ENCODE data around the gene MFSD12. TPM values are rescaled to one million over a fixed set of nuclear protein-coding genes. Genes with fewer than 3 reads are reported as not detected.

MFSD12 gene
- total and polyA plus RNA-seq, 2 donors (not counting 3 experiments of a cell fraction or from before 2014, with no cell fraction given): 51.7 to 78.9 TPM

DNA sequence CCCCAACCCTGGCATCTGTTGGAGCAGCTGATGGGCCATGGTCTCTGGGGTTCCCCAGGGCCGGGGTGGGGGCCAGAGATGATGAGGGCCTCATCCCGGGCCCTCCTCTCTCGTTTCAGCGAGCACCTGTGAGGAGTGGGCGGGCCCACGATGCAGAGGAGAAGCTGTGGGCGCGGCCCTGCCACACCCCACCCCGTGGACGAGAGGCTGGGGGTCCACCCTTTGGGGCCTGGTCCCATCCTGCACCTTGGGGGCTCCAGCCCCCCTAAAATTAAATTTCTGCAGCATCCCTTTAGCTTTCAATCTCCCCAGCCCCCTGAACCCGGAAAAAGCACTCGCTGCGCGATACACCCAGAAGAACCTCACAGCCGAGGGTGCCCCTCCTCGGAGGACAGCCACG is 21.0 kb upstream of the MFSD12 start:
- FAIRE-seq: no peak
- ChIA-PET POLR2A (no interaction called here), CTCF (interaction anchor here (1.0 to 1.1 kb wide), 2 partner anchors 13 to 29 kb away, joined by 3 read pairs; no protein-coding TSS in a partner anchor)
- H3K27me3 ChIP-seq (ENCODE audit: control insufficient read depth in 2 of 2, insufficient read depth in 2 of 2, low read length in 2 of 2): no peaks in the 10 kb centered on the region
- dilution Hi-C loops (cut with MboI; ENCODE audit: extremely low pct_ligation_motif_present, low sequenced_read_pairs): no loop called here
- DNase-seq (ENCODE audit: low read depth, low spot score): no peak
- H3K4me3 ChIP-seq (replicated peaks in 1 of 3; ENCODE audit: insufficient read depth in 1 of 3, low read depth in 1 of 3, low read length in 3 of 3): no peak overlapping the region
- H4K20me1 ChIP-seq (replicated peaks; ENCODE audit: control insufficient read depth, extremely low read depth, insufficient read depth, low read length): no peaks in the 10 kb centered on the region
- H3K9ac ChIP-seq (replicated peaks; ENCODE audit: extremely low read depth, insufficient read depth, low read length): no peak overlapping the region
- H3K9me3 ChIP-seq (replicated peaks; ENCODE audit: control insufficient read depth, insufficient read depth, low read length): no peaks in the 10 kb centered on the region
- no peak for TF ChIP-seq JUN (IDR thresholded peaks at IDR 0.05; ENCODE audit: borderline replicate concordance, insufficient read depth, insufficient read length, low read depth)
- TF ChIP-seq GATA2 (IDR thresholded peaks at IDR 0.05; ENCODE audit: insufficient read depth, insufficient read length, low read depth, low read length): no peak
- TF ChIP-seq EZH2 (IDR thresholded peaks at IDR 0.05; ENCODE audit: borderline replicate concordance, low read depth, low read length, severe bottlenecking): no peak
- no peak for TF ChIP-seq POLR2AphosphoS5 (IDR thresholded peaks at IDR 0.05; ENCODE audit: insufficient read depth, low read depth, low read length)
- no peak for TF ChIP-seq FOS (IDR thresholded peaks at IDR 0.05; ENCODE audit: borderline replicate concordance, insufficient read depth, low read length)
- TF ChIP-seq MAX (IDR thresholded peaks at IDR 0.05; ENCODE audit: insufficient read depth, insufficient read length): no peak
- intact Hi-C loops (cut with micrococcal nuclease): no loop called here
- H2AFZ ChIP-seq (ENCODE audit: low read depth, low read length): no peak overlapping the region
- no peaks in the 10 kb centered on the region for H3K9me1 ChIP-seq (replicated peaks; ENCODE audit: control insufficient read depth, extremely low read depth, insufficient read depth, low read length)
- peaks cover 16% of the 10 kb centered on the region for H3K4me1 ChIP-seq (ENCODE audit: control insufficient read depth, extremely low read depth, insufficient read depth, low read length)
- H3K36me3 ChIP-seq (ENCODE audit: control insufficient read depth in 2 of 2, extremely low read depth in 1 of 2, insufficient read depth in 2 of 2, low read length in 2 of 2): peaks cover 0 to 3% of the 10 kb centered on the region in 2 experiments
- BruUV-seq (replicated peaks): no TSS peak
- H3K79me2 ChIP-seq (ENCODE audit: control insufficient read depth, insufficient read depth, low read length): peaks cover under 1% of the 10 kb centered on the region
- no peak overlapping the region for H3K27ac ChIP-seq (ENCODE audit: insufficient read depth, low read depth, low read length)
- no peak overlapping the region for H3K4me2 ChIP-seq (ENCODE audit: insufficient read depth, low read length)

- ChIA-PET CTCF (interaction anchor here (0.9 to 1.4 kb wide), 5 partner anchors 8 to 44 kb away, joined by 3 to 9 read pairs (median 3); partner anchors contain the start of gene GIPC3), POLR2A (no interaction called here)
- H3K79me2 ChIP-seq (ENCODE audit: control insufficient read depth, insufficient read depth, low read length): peaks cover 2% of the 10 kb centered on the region
- H3K4me3 ChIP-seq (replicated peaks in 1 of 3; ENCODE audit: insufficient read depth in 1 of 3, low read depth in 1 of 3, low read length in 3 of 3): no peak overlapping the region
- BruUV-seq (replicated peaks): no TSS peak
- no peaks in the 10 kb centered on the region for H3K27me3 ChIP-seq (ENCODE audit: control insufficient read depth in 2 of 2, insufficient read depth in 2 of 2, low read length in 2 of 2)
- intact Hi-C loops (cut with micrococcal nuclease) (no loop called here), dilution Hi-C loops (cut with MboI; ENCODE audit: extremely low pct_ligation_motif_present, low sequenced_read_pairs) (no loop called here)
- no peaks in the 10 kb centered on the region for H3K9me1 ChIP-seq (replicated peaks; ENCODE audit: control insufficient read depth, extremely low read depth, insufficient read depth, low read length)
- H3K9ac ChIP-seq (replicated peaks; ENCODE audit: extremely low read depth, insufficient read depth, low read length): no peak overlapping the region
- no peak for TF ChIP-seq FOS (IDR thresholded peaks at IDR 0.05; ENCODE audit: borderline replicate concordance, insufficient read depth, low read length)
- TF ChIP-seq JUN (IDR thresholded peaks at IDR 0.05; ENCODE audit: borderline replicate concordance, insufficient read depth, insufficient read length, low read depth): no peak
- TF ChIP-seq POLR2AphosphoS5 (IDR thresholded peaks at IDR 0.05; ENCODE audit: insufficient read depth, low read depth, low read length): no peak
- H3K9me3 ChIP-seq (replicated peaks; ENCODE audit: control insufficient read depth, insufficient read depth, low read length): no peaks in the 10 kb centered on the region
- peaks cover 16% of the 10 kb centered on the region for H3K4me1 ChIP-seq (ENCODE audit: control insufficient read depth, extremely low read depth, insufficient read depth, low read length)
- peaks cover 0 to 3% of the 10 kb centered on the region in 2 experiments for H3K36me3 ChIP-seq (ENCODE audit: control insufficient read depth in 2 of 2, extremely low read depth in 1 of 2, insufficient read depth in 2 of 2, low read length in 2 of 2)
- H2AFZ ChIP-seq (ENCODE audit: low read depth, low read length): no peak overlapping the region
- H3K4me2 ChIP-seq (ENCODE audit: insufficient read depth, low read length): no peak overlapping the region
- DNase-seq (ENCODE audit: low read depth, low spot score) (no peak), FAIRE-seq (no peak)
- no peaks in the 10 kb centered on the region for H4K20me1 ChIP-seq (replicated peaks; ENCODE audit: control insufficient read depth, extremely low read depth, insufficient read depth, low read length)
- H3K27ac ChIP-seq (ENCODE audit: insufficient read depth, low read depth, low read length): no peak overlapping the region
Measured at GRCh38 chr19:3577723-3578344, 20.4 kb upstream of the MFSD12 start.

Measured in endothelial cell of umbilical vein (primary cell).